Measurements from ENCODE around the gene PTPN14.

PTPN14 gene

GRCh38 chr1:214571281-214571680, 19.9 kb upstream of the PTPN14 start:
- H3K4me1 ChIP-seq (ENCODE audit: control insufficient read depth in 1 of 2, insufficient read depth in 2 of 2, low read length in 2 of 2): peaks cover 4 to 7% of the 10 kb centered on the region in 2 experiments
- H4K91ac ChIP-seq (ENCODE audit: low read depth, low read length): no peak overlapping the region
- H2BK5ac ChIP-seq (ENCODE audit: low read depth, low read length, poor library complexity): no peak overlapping the region
- H3K18ac ChIP-seq (ENCODE audit: low read length): no peak overlapping the region
- no peak overlapping the region for H2BK12ac ChIP-seq (ENCODE audit: low read length)
- H3K27me3 ChIP-seq (ENCODE audit: insufficient read depth, low read length): no peaks in the 10 kb centered on the region
- no peak overlapping the region for H3K14ac ChIP-seq (ENCODE audit: low read length)
- no peaks in the 10 kb centered on the region for H3K36me3 ChIP-seq (ENCODE audit: control insufficient read depth in 1 of 2, insufficient read depth in 2 of 2, low read length in 2 of 2)
- no peaks in the 10 kb centered on the region for H3K9me3 ChIP-seq (ENCODE audit: insufficient read depth, low read depth, low read length)
- H3K79me2 ChIP-seq (ENCODE audit: control insufficient read depth, insufficient read depth, low read length, poor library complexity): no peaks in the 10 kb centered on the region
- H4K12ac ChIP-seq (ENCODE audit: low read depth, low read length): no peak overlapping the region
- H2AK5ac ChIP-seq (ENCODE audit: low read length): no peak overlapping the region
- no peak overlapping the region for H3K4me2 ChIP-seq (ENCODE audit: low read length)
- H3K4ac ChIP-seq (ENCODE audit: low read depth, low read length): no peak overlapping the region
- H3K79me1 ChIP-seq (ENCODE audit: low read length): peaks cover 9% of the 10 kb centered on the region
- no peak overlapping the region for H2BK120ac ChIP-seq (ENCODE audit: insufficient read depth, low read length, poor library complexity)
- H3K4me3 ChIP-seq (ENCODE audit: low read depth, low read length): no peak overlapping the region
- H3K9ac ChIP-seq (ENCODE audit: low read length): no peak overlapping the region
- no peak for DNase-seq
- H3K27ac ChIP-seq (ENCODE audit: low read depth, low read length): no peak overlapping the region
- H2AFZ ChIP-seq (ENCODE audit: insufficient read depth, low read length, poor library complexity): no peak overlapping the region
- H4K8ac ChIP-seq (ENCODE audit: low read depth, low read length): no peak overlapping the region
- no peak overlapping the region for H3K23ac ChIP-seq (ENCODE audit: low read length)

GRCh38 chr1:214570442-214570841, 19.0 kb upstream of the PTPN14 start:
- WGBS (ENCODE audit: extremely low coverage, insufficient coverage, insufficient read length): no CpG with 5 or more reads among the region's 2 CpGs
- H3K18ac ChIP-seq (ENCODE audit: low read length): no peak overlapping the region
- no peak overlapping the region for H3K4ac ChIP-seq (ENCODE audit: low read depth, low read length)
- no peak overlapping the region for H2BK12ac ChIP-seq (ENCODE audit: low read length)
- H3K23ac ChIP-seq (ENCODE audit: low read length): no peak overlapping the region
- H4K91ac ChIP-seq (ENCODE audit: low read depth, low read length): no peak overlapping the region
- peak; percentile 16 to 60 for DNase-seq
- peaks cover 9% of the 10 kb centered on the region for H3K79me1 ChIP-seq (ENCODE audit: low read length)
- H3K27me3 ChIP-seq (ENCODE audit: insufficient read depth, low read length): no peaks in the 10 kb centered on the region
- H2BK5ac ChIP-seq (ENCODE audit: low read depth, low read length, poor library complexity): no peak overlapping the region
- H2AK5ac ChIP-seq (ENCODE audit: low read length): no peak overlapping the region
- H3K79me2 ChIP-seq (ENCODE audit: control insufficient read depth, insufficient read depth, low read length, poor library complexity): no peaks in the 10 kb centered on the region
- H4K12ac ChIP-seq (ENCODE audit: low read depth, low read length): no peak overlapping the region
- peaks cover 4 to 7% of the 10 kb centered on the region in 2 experiments for H3K4me1 ChIP-seq (ENCODE audit: control insufficient read depth in 1 of 2, insufficient read depth in 2 of 2, low read length in 2 of 2)
- no peak overlapping the region for H3K14ac ChIP-seq (ENCODE audit: low read length)
- no peak overlapping the region for H2BK120ac ChIP-seq (ENCODE audit: insufficient read depth, low read length, poor library complexity)
- no peaks in the 10 kb centered on the region for H3K36me3 ChIP-seq (ENCODE audit: control insufficient read depth in 1 of 2, insufficient read depth in 2 of 2, low read length in 2 of 2)
- no peak overlapping the region for H2AFZ ChIP-seq (ENCODE audit: insufficient read depth, low read length, poor library complexity)
- no peak overlapping the region for H3K9ac ChIP-seq (ENCODE audit: low read length)
- H3K4me2 ChIP-seq (ENCODE audit: low read length): no peak overlapping the region
- no peak overlapping the region for H3K27ac ChIP-seq (ENCODE audit: low read depth, low read length)
- H3K9me3 ChIP-seq (ENCODE audit: insufficient read depth, low read depth, low read length): no peaks in the 10 kb centered on the region
- H3K4me3 ChIP-seq (ENCODE audit: low read depth, low read length): no peak overlapping the region
- H4K8ac ChIP-seq (ENCODE audit: low read depth, low read length): no peak overlapping the region

GRCh38 chr1:214569357-214570004, 18.1 kb upstream of the PTPN14 start:
- H4K12ac ChIP-seq (ENCODE audit: low read depth, low read length): no peak overlapping the region
- no peak overlapping the region for H3K27ac ChIP-seq (ENCODE audit: low read depth, low read length)
- H2BK5ac ChIP-seq (ENCODE audit: low read depth, low read length, poor library complexity): no peak overlapping the region
- H3K27me3 ChIP-seq (ENCODE audit: insufficient read depth, low read length): no peaks in the 10 kb centered on the region
- H3K4ac ChIP-seq (ENCODE audit: low read depth, low read length): no peak overlapping the region
- H2BK120ac ChIP-seq (ENCODE audit: insufficient read depth, low read length, poor library complexity): no peak overlapping the region
- no peak for DNase-seq
- H4K91ac ChIP-seq (ENCODE audit: low read depth, low read length): no peak overlapping the region
- H2AFZ ChIP-seq (ENCODE audit: insufficient read depth, low read length, poor library complexity): no peak overlapping the region
- no peaks in the 10 kb centered on the region for H3K36me3 ChIP-seq (ENCODE audit: control insufficient read depth in 1 of 2, insufficient read depth in 2 of 2, low read length in 2 of 2)
- no peaks in the 10 kb centered on the region for H3K9me3 ChIP-seq (ENCODE audit: insufficient read depth, low read depth, low read length)
- H4K8ac ChIP-seq (ENCODE audit: low read depth, low read length): no peak overlapping the region
- H3K79me2 ChIP-seq (ENCODE audit: control insufficient read depth, insufficient read depth, low read length, poor library complexity): no peaks in the 10 kb centered on the region
- no peak overlapping the region for H3K18ac ChIP-seq (ENCODE audit: low read length)
- no peak overlapping the region for H3K4me3 ChIP-seq (ENCODE audit: low read depth, low read length)
- peaks cover 4 to 7% of the 10 kb centered on the region in 2 experiments for H3K4me1 ChIP-seq (ENCODE audit: control insufficient read depth in 1 of 2, insufficient read depth in 2 of 2, low read length in 2 of 2)
- no peak overlapping the region for H3K4me2 ChIP-seq (ENCODE audit: low read length)
- WGBS (ENCODE audit: extremely low coverage, insufficient coverage, insufficient read length): no CpG with 5 or more reads among the region's 2 CpGs
- no peak overlapping the region for H2BK12ac ChIP-seq (ENCODE audit: low read length)
- H3K23ac ChIP-seq (ENCODE audit: low read length): no peak overlapping the region
- no peak overlapping the region for H3K9ac ChIP-seq (ENCODE audit: low read length)
- H2AK5ac ChIP-seq (ENCODE audit: low read length): no peak overlapping the region
- no peak overlapping the region for H3K14ac ChIP-seq (ENCODE audit: low read length)
- peaks cover 8% of the 10 kb centered on the region for H3K79me1 ChIP-seq (ENCODE audit: low read length)

- H3K4me3 ChIP-seq (ENCODE audit: low read depth, low read length): no peak overlapping the region
- no peak overlapping the region for H3K4ac ChIP-seq (ENCODE audit: low read depth, low read length)
- no peaks in the 10 kb centered on the region for H3K27me3 ChIP-seq (ENCODE audit: insufficient read depth, low read length)
- no peak overlapping the region for H3K27ac ChIP-seq (ENCODE audit: low read depth, low read length)
- WGBS (ENCODE audit: extremely low coverage, insufficient coverage, insufficient read length): no CpG with 5 or more reads among the region's 4 CpGs
- no peak overlapping the region for H3K14ac ChIP-seq (ENCODE audit: low read length)
- no peak overlapping the region for H2AK5ac ChIP-seq (ENCODE audit: low read length)
- no peaks in the 10 kb centered on the region for H3K9me3 ChIP-seq (ENCODE audit: insufficient read depth, low read depth, low read length)
- H2BK12ac ChIP-seq (ENCODE audit: low read length): no peak overlapping the region
- no peak overlapping the region for H3K23ac ChIP-seq (ENCODE audit: low read length)
- H3K18ac ChIP-seq (ENCODE audit: low read length): no peak overlapping the region
- no peak overlapping the region for H2AFZ ChIP-seq (ENCODE audit: insufficient read depth, low read length, poor library complexity)
- no peak overlapping the region for H4K91ac ChIP-seq (ENCODE audit: low read depth, low read length)
- H3K79me1 ChIP-seq (ENCODE audit: low read length): peaks cover 7% of the 10 kb centered on the region
- H2BK5ac ChIP-seq (ENCODE audit: low read depth, low read length, poor library complexity): no peak overlapping the region
- no peaks in the 10 kb centered on the region for H3K36me3 ChIP-seq (ENCODE audit: control insufficient read depth in 1 of 2, insufficient read depth in 2 of 2, low read length in 2 of 2)
- DNase-seq: no peak
- H4K8ac ChIP-seq (ENCODE audit: low read depth, low read length): no peak overlapping the region
- peaks cover 4 to 7% of the 10 kb centered on the region in 2 experiments for H3K4me1 ChIP-seq (ENCODE audit: control insufficient read depth in 1 of 2, insufficient read depth in 2 of 2, low read length in 2 of 2)
- H3K4me2 ChIP-seq (ENCODE audit: low read length): no peak overlapping the region
- H4K12ac ChIP-seq (ENCODE audit: low read depth, low read length): no peak overlapping the region
- no peaks in the 10 kb centered on the region for H3K79me2 ChIP-seq (ENCODE audit: control insufficient read depth, insufficient read depth, low read length, poor library complexity)
- H3K9ac ChIP-seq (ENCODE audit: low read length): no peak overlapping the region
- no peak overlapping the region for H2BK120ac ChIP-seq (ENCODE audit: insufficient read depth, low read length, poor library complexity)
These were observed 16.9 kb upstream of the PTPN14 start for GRCh38 chr1:214568328-214568727.
